ENCODE results near the gene ABCC1.

ABCC1 gene

DNA sequence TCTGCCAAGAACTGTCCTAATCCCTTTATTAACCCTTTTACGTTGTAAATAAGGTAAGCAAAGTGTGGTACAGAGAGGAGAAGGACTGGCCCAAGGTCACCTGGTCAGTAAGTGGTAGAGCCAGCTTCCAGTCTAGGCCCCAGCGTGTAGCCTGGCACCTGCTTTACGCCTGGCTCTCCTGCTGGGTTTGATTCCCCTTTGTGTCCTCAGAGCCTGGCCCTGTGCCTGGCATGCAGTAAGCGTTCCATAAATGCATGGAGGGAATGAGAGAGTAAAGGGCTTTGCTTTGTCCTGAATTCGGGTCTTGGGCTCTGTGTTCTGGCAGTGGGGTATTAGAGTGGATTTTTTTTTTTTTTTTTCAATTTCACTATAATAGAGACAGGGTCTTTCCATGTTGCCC lies 62.7 kb downstream of the ABCC1 start:
- no peak for TF ChIP-seq CTCF (IDR thresholded peaks at IDR 0.05; ENCODE audit: low read depth, low read length)
- peaks cover 53% of the 10 kb centered on the region for H3K36me3 ChIP-seq

DNA sequence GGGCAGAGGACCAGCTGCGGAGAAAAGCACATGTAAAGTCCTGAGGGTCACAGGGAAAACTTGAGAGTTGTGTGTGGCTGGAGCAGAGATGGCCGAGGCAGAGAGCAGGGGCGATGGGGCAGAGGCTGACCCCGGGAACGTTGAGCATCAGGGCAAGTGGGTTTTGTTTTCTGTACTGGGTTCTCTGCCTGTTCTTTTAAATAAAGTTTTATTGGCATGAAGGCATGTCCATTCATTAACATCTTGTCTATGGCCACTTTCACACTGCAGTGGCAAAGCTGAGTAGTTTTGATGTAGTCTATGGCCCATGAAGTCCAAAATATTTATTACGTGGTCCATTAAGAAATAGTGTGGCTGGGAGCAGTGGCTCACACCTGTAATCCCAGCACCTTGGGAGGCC lies 64.4 kb downstream of the ABCC1 start:
- TF ChIP-seq CTCF (IDR thresholded peaks at IDR 0.05; ENCODE audit: low read depth, low read length): no peak

More for the DNA sequence above, 62.7 kb downstream of the ABCC1 start:
- no peaks in the 10 kb centered on the region; the same call in 1 of the 2 replicates for H3K4me1 ChIP-seq
- DNase-seq: no peak
- no peak overlapping the region for H3K4me3 ChIP-seq (ENCODE audit: low read depth, low read length)
- H3K9me3 ChIP-seq: no peaks in the 10 kb centered on the region
- no peaks in the 10 kb centered on the region for H3K27me3 ChIP-seq

DNA sequence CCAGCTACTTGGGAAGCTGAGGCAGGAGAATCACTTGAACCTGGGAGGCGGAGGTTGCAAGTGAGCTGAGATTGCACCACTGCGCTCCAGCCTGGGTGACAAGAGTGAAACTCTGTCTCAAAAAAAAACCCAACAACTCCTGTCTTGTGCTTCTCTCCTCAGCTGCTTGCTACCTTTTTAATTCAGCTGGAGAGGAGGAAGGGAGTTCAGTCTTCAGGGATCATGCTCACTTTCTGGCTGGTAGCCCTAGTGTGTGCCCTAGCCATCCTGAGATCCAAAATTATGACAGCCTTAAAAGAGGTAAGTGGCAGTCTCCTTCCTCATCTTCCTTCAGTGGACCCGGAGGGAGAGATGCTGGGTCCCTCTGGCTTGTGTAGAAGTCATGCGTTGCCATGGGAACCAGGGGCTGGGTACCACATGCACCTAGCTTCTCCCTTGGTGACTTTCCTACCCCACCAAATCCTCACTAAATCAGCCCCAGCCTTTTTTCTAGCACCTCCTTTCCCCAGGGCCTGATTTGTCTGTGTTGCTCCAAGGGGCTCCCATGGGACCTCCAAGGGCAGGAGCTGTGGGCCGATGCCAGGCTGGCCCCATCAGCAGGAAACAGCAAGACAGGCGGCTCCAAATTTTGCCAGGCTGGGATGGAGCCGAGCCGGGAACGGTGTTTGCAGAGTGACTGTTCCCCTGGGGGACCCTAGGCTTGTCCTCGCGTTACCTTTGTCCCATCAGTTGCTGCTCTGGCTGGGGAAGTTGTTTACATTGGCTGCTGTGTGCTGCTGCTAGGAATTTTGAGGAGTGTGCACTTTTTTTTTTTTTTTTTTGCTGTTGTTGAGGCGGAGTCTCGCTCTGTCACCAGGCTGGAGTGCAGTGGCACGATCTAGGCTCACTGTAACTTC lies 65.2 kb downstream of the ABCC1 start:
- DNase-seq: peak; percentile 76
- Histone ChIP-seq H3K36me3 (peaks cover 77% of the 10 kb centered on the region), H3K4me3 (ENCODE audit: low read depth, low read length) (no peak overlapping the region), H3K4me1 (no peaks in the 10 kb centered on the region; the same call in 1 of the 2 replicates), H3K9me3 (no peaks in the 10 kb centered on the region), H3K27me3 (no peaks in the 10 kb centered on the region)
- no peak for TF ChIP-seq CTCF (IDR thresholded peaks at IDR 0.05; ENCODE audit: low read depth, low read length)

More for the DNA sequence above, 64.4 kb downstream of the ABCC1 start:
- peaks cover 69% of the 10 kb centered on the region for H3K36me3 ChIP-seq
- H3K27me3 ChIP-seq: no peaks in the 10 kb centered on the region
- no peak for DNase-seq
- H3K9me3 ChIP-seq: no peaks in the 10 kb centered on the region
- H3K4me1 ChIP-seq: no peaks in the 10 kb centered on the region; the same call in 1 of the 2 replicates
- H3K4me3 ChIP-seq (ENCODE audit: low read depth, low read length): no peak overlapping the region

DNA sequence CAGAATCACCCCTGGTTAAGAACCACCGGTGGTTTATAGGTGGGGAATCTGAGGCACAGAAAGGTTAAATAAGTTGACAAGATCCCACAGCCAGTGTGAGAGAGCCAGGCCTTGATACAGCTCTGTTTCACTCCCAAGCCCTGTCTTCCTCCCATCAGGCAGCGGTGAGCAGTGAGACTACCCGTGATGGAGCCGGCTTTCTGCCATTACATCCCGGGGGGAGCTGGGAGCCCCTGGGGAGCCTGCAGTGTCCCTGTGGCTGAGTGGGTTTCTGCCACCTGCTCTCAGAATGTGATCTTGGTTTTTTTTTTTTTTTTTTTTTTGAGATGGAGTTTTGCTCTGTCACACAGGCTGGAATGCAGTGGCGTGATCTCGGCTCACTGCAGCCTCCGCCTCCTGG lies 66.4 kb downstream of the ABCC1 start:
- peaks cover 2% of the 10 kb centered on the region; the same call in 1 of the 2 replicates for H3K4me1 ChIP-seq
- no peaks in the 10 kb centered on the region for H3K9me3 ChIP-seq
- TF ChIP-seq CTCF (IDR thresholded peaks at IDR 0.05; ENCODE audit: low read depth, low read length): no peak
- H3K36me3 ChIP-seq: peaks cover 81% of the 10 kb centered on the region
- DNase-seq: no peak
- no peak overlapping the region for H3K4me3 ChIP-seq (ENCODE audit: low read depth, low read length)
- H3K27me3 ChIP-seq: no peaks in the 10 kb centered on the region

DNA sequence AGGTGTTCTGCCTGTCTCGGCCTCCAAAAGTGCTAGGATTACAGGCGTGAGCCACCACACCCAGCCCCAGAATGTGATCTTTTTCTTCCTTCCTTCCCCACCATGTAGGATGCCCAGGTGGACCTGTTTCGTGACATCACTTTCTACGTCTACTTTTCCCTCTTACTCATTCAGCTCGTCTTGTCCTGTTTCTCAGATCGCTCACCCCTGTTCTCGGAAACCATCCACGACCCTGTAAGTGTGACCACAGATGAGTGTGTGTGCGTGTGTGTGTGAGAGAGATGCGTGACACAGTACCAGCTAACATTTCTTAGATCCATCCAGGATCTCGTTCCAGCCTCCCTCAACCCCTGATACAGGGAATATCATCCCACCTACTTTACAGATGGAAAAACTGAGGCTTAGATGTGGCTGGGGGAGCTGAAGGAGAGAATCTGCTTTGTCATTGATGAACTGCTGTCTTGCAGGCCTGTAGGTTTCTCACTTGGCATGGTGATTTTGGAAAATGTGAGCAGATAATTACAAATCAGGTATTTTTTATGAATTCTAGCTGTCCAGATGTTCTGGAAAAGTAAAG lies 67.1 kb downstream of the ABCC1 start:
- no peak for TF ChIP-seq CTCF (IDR thresholded peaks at IDR 0.05; ENCODE audit: low read depth, low read length)
- no peak overlapping the region for H3K4me3 ChIP-seq (ENCODE audit: low read depth, low read length)
- H3K9me3 ChIP-seq: no peaks in the 10 kb centered on the region
- H3K36me3 ChIP-seq: peaks cover 77% of the 10 kb centered on the region
- DNase-seq: no peak
- H3K4me1 ChIP-seq: peaks cover 9% of the 10 kb centered on the region
- no peaks in the 10 kb centered on the region for H3K27me3 ChIP-seq

DNA sequence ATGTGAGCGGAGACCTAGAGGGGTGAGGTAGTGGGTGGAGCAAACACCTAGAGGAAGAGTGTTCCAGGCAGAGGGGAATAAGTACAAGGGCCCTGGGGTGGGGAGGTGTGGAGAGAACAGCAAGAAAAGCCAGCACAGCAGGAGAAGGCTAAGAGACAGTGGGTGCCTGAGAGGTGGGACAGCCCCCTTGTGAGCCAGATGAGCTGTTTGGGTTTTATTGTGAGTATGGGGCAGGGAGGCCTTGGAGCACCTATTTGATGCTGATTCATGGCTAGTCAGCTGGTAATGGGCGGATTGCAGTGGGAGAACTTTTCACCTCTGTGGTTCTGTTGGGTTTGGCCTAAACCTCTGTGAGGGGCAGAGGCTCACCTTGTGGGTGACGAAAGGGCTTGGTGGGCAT lies 68.4 kb downstream of the ABCC1 start:
- Histone ChIP-seq H3K36me3 (peaks cover 76% of the 10 kb centered on the region), H3K4me3 (ENCODE audit: low read depth, low read length) (no peak overlapping the region)
- no peak for TF ChIP-seq CTCF (IDR thresholded peaks at IDR 0.05; ENCODE audit: low read depth, low read length)

More for the DNA sequence above, 68.4 kb downstream of the ABCC1 start:
- H3K27me3 ChIP-seq: no peaks in the 10 kb centered on the region
- no peaks in the 10 kb centered on the region for H3K9me3 ChIP-seq
- DNase-seq: no peak
- peaks cover 19% of the 10 kb centered on the region for H3K4me1 ChIP-seq
